Lower leg skin (tissue), 4 donors: ENCODE data around the gene TRIM29. TPM values are rescaled to one million over a fixed set of nuclear protein-coding genes. Genes with fewer than 3 reads are reported as not detected.

Experiments used
- DNase-seq, 2 donors: peaks; one replicate each; pipeline ENCODE4 v3.0.0-alpha.2; 2019; ENCODE audit warnings: low spot score in 2 of 2
- H3K4me3 ChIP-seq: fragments of 200-600 bp; sonication (generic); 2 replicates; pipeline ENCODE4 v1.5.1; 2017; ENCODE audit warnings: mild to moderate bottlenecking, low read depth; ENCODE audit not compliant: poor library complexity, severe bottlenecking
- POLR2A ChIP-seq, 2 donors: fragments of 450-650 bp; IDR thresholded peaks; one replicate each; pipeline ENCODE4 v1.6.1; 2016 to 2017; ENCODE audit warnings: antibody characterized with exemption in 2 of 2, mild to moderate bottlenecking in 1 of 2, moderate library complexity in 1 of 2
- WGBS, 2 donors: methylation state at CpG; one replicate each; pipeline ENCODE4 v1.1.5; 2018; 5-methylcytosine and 5-hydroxymethylcytosine counted together
- intact Hi-C: fragments of 100-400 bp; cut with DNase I; formaldehyde crosslinking; loops from one replicate; pipeline ENCODE4 v1.15.0; 2023; ENCODE audit warnings: low total_unique reads
- total RNA-seq, 4 donors: library from RNA; depleted of rRNA; stranded (reverse); fragments of >200 nt; gene quantifications; one replicate each; pipeline ENCODE4 v1.1.0, GENCODE V29; 2016
- TF ChIP-seq, protein P1 (sequence below), 3 donors: fragments of 450-650 bp; IDR thresholded peaks; one replicate each; pipeline ENCODE4 v1.5.1; 2016; ENCODE audit warnings: antibody characterized with exemption in 3 of 3, mild to moderate bottlenecking in 3 of 3, moderate library complexity in 2 of 3

The TRIM29 gene
- total RNA-seq, 4 donors from 2014 or later = 1,092 to 1,522 (median 1,226) TPM

DNA sequence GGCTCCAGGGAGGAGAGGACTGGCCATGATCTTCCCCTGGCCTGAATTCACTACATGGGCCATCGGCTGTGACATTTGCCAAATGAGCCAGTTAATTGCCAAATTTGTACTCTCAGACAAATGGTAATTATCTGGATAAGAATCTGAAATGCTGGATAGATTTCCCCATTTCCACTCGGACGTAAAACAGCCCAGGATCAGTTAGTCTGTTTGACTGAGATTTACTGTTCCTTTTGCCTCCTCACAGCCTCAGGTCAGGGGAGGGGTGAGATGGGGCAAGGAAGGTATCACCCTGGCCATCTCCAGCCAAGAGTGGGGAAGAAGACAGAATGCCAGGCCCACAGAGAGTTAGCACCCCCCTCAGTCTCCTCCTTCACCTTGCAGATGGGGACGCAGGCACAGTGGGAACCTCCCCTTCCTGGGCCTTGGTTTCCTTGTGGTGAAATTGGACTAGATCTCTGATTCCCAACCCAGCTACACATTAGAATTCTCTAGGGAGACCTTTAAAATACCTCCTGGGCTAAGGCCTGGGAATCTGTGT is 5.2 kb downstream of the TRIM29 start:
- WGBS, 2 donors = 46 to 55% methylated on average over 4 of the region's 4 CpGs
- TF ChIP-seq, protein P1, sequence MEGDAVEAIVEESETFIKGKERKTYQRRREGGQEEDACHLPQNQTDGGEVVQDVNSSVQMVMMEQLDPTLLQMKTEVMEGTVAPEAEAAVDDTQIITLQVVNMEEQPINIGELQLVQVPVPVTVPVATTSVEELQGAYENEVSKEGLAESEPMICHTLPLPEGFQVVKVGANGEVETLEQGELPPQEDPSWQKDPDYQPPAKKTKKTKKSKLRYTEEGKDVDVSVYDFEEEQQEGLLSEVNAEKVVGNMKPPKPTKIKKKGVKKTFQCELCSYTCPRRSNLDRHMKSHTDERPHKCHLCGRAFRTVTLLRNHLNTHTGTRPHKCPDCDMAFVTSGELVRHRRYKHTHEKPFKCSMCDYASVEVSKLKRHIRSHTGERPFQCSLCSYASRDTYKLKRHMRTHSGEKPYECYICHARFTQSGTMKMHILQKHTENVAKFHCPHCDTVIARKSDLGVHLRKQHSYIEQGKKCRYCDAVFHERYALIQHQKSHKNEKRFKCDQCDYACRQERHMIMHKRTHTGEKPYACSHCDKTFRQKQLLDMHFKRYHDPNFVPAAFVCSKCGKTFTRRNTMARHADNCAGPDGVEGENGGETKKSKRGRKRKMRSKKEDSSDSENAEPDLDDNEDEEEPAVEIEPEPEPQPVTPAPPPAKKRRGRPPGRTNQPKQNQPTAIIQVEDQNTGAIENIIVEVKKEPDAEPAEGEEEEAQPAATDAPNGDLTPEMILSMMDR (IDR thresholded peaks at IDR 0.05) = no peak
- no peak for TF ChIP-seq POLR2A (IDR thresholded peaks at IDR 0.05)
- intact Hi-C loops = no loop called here
- DNase-seq = peak; percentile 14 to 66
- H3K4me3 ChIP-seq = no peak overlapping the region

DNA sequence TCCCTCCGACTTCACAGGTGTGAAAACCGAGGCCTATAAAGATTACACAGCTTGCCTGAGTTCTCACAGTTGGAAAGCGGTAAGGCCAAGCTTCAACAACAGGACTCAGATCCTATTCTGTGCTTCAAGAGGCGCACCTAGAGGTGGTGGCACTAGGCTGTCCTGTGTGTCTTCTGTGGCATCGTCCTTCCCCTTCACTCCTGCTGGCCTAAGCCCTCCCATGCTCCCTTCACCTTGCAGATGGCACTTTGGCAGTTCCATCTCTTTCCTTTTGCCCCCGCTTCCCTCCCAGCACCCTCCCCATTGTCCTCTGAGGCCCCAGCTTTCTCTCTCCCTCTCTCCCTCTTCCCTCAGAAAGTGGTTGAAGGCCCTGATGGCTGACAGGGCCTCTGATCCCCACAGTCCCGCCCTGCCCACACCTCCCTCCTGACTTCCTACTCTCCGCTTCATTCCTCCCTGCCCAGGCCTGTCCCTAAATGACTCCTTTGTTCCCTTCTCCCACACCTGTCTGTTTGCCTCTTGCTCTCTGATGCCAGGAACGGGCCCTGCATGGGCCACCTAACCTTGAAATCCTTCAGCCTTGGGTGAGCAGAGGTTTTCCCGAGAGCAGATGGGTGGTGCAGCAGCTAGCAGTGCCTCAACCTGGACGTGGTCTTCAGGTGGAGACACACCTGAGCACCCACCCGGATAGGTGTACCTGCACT is 5.8 kb downstream of the TRIM29 start:
- peak; percentile 45 to 85 for DNase-seq
- intact Hi-C loops = no loop called here
- WGBS, 2 donors = 40 to 56% methylated on average over 12 of the region's 12 CpGs
- H3K4me3 ChIP-seq = no peak overlapping the region
- TF ChIP-seq POLR2A (IDR thresholded peaks at IDR 0.05) = no peak
- TF ChIP-seq, protein P1 (IDR thresholded peaks at IDR 0.05) = no peak

DNA sequence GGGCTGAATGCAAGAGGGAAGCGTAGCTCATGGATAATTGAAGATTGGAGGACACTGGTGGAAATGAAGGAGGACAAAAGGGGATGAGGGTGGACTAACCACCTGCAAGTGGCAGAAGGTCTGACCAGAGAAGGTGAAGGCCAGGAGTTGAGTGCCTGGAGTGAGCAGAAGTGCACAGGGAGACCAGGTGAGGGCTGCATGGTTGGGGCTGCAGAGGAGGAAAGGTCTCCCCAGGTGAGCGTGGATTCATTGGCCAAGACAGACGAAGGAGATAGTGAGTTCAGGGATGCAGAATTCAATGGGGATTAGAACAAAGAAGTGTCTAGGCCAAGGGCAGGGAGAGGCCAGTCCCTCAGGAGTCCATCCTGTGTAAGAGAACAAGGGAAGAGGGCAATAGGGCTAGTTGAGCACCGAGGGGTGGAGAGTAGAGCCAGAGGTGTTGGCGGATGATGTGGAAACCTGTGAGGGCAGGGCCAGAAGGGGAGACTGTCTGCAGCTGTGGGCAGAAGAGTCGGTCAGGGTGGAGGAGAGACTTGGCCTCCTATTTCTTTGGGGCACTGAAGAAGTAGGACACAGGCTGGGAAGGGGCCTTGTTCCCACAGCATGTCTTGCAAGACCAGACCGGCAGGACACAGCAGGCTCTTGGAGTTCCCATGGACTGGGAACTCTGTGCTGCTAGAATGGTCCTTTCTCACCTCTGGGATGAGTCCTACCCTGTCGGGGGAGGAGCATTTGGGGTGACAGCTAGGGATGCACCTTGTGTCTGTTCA is 6.7 kb downstream of the TRIM29 start:
- TF ChIP-seq, protein P1 (IDR thresholded peaks at IDR 0.05) = no peak
- TF ChIP-seq POLR2A (IDR thresholded peaks at IDR 0.05) = no peak
- H3K4me3 ChIP-seq = no peak overlapping the region
- 58 to 60% methylated on average over 8 of the region's 8 CpGs for WGBS, 2 donors
- DNase-seq = peak; percentile 16 to 82
- intact Hi-C loops = no loop called here

DNA sequence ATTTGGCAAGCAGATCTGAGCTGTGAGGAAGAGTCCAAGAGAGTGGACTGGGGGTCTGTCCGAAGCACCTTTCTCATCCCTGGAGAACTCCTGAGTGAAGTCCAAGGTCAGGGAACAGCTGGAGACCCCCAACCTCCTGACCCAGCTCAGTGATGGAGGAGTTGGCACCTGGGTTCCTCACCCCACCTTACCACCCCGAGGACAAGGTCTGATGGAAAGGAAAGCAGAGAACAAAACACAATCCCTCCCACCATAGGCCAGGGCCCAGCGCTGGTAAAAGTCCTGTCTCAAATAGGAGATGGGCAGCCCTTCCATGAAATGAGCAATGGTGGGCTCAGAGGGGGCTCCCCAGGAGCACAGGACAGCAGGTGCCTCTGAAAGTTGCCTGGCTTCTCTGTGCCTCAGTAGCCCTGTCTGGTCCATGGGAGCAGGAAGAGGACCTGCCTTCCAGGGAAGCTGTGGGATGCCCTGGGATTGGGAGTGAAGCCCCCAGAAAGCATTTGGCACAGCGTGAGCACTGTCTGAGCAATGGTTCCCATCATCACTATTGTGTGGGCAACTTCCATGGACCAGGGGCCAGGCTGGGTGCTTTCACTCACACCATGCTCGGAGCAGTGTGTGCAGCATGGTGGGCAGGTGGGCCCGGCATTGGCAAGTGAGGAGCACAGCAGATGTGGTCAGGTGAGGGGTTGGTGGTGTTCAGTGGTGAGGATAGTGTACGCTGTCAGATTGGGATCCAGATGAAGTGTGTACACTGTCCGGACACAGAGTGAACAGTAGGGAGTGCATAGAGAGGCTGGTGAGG is 7.5 kb downstream of the TRIM29 start:
- peak in 1 of 2 donors; percentile 85 for DNase-seq
- H3K4me3 ChIP-seq = no peak overlapping the region
- no peak for TF ChIP-seq POLR2A (IDR thresholded peaks at IDR 0.05)
- TF ChIP-seq, protein P1 (IDR thresholded peaks at IDR 0.05) = no peak
- intact Hi-C loops = no loop called here
- 68 to 83% methylated on average over 8 of the region's 8 CpGs for WGBS, 2 donors

DNA sequence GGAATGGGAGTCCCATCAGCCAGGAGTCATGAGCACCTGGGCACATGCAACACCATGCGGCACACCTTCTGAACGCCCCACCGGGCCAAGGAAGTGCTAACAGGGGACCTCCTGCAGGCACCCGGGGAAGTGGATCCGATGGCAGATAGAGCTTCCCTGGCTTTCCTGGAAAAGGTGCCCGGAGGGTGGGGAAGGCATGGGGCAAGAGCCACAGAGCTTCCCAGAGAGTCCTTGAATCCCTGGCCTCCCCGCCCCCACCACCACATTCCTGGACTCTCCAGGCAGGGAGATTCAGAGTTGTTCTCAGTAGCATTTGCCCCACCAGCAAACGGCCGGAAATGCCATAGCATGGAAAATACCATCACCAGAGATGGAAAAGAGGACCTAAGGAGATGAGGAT is 8.3 kb downstream of the TRIM29 start:
- intact Hi-C loops = no loop called here
- WGBS, 2 donors = 64 to 69% methylated on average over 9 of the region's 9 CpGs
- DNase-seq = peak in 1 of 2 donors; percentile 77
- H3K4me3 ChIP-seq = no peak overlapping the region
- TF ChIP-seq, protein P1 (IDR thresholded peaks at IDR 0.05) = no peak
